Measurements from ENCODE around the gene IL1RAPL1. TPM values are rescaled to one million over a fixed set of nuclear protein-coding genes. Genes with fewer than 3 reads are reported as not detected.

The IL1RAPL1 gene
- total RNA-seq, 1 donor from 2014 or later: 0.16 TPM

- peak; percentile 66 for DNase-seq (ENCODE audit: low read depth)
- Histone ChIP-seq H3K27ac (ENCODE audit: low read depth, low read length) (peak overlapping the region; percentile 53), H3K27me3 (ENCODE audit: insufficient read depth, low read length) (no peaks in the 10 kb centered on the region), H4K20me1 (ENCODE audit: insufficient read depth, low read length) (no peaks in the 10 kb centered on the region), H3K9me3 (ENCODE audit: insufficient read depth, low read depth, low read length) (no peaks in the 10 kb centered on the region), H3K79me2 (ENCODE audit: insufficient read depth, low read length) (no peaks in the 10 kb centered on the region), H3K4me3 (ENCODE audit: insufficient read depth, low read depth, low read length) (no peak overlapping the region), H2AFZ (ENCODE audit: low read depth, low read length) (no peak overlapping the region), H3K36me3 (ENCODE audit: insufficient read depth, low read length) (no peaks in the 10 kb centered on the region), H3K4me2 (ENCODE audit: low read length) (peak overlapping the region; percentile 45), H3K9ac (ENCODE audit: low read length) (no peak overlapping the region), H3K4me1 (ENCODE audit: insufficient read depth, low read length) (peaks cover 5% of the 10 kb centered on the region)
- H3K4me3 Mint-ChIP-seq (ENCODE audit: unreplicated experiment): no peak overlapping the region
- H3K27me3 Mint-ChIP-seq (ENCODE audit: low read depth, unreplicated experiment): no peaks in the 10 kb centered on the region
- no peaks in the 10 kb centered on the region for H3K36me3 Mint-ChIP-seq (ENCODE audit: low read depth, unreplicated experiment)
- peak overlapping the region; percentile 77 for H3K27ac Mint-ChIP-seq (ENCODE audit: unreplicated experiment)
- no peaks in the 10 kb centered on the region for H3K4me1 Mint-ChIP-seq (ENCODE audit: low read depth, unreplicated experiment)
- no peaks in the 10 kb centered on the region for H3K9me3 Mint-ChIP-seq (ENCODE audit: unreplicated experiment)
- peak; percentile 96 for FAIRE-seq
- TF ChIP-seq EZH2 (IDR thresholded peaks at IDR 0.05; ENCODE audit: insufficient read depth, low read length) (no peak), CTCF (IDR thresholded peaks at IDR 0.05; ENCODE audit: insufficient read depth, low read depth, low read length) (no peak)
Observed at GRCh38 chrX:28888416-28888815, 301.2 kb downstream of the IL1RAPL1 start.

GRCh38 chrX:28889591-28890090 is 302.4 kb downstream of the IL1RAPL1 start:
- FAIRE-seq (peak; percentile 63), DNase-seq (ENCODE audit: low read depth) (no peak)
- Histone ChIP-seq H3K9me3 (ENCODE audit: insufficient read depth, low read depth, low read length) (no peaks in the 10 kb centered on the region), H3K9ac (ENCODE audit: low read length) (no peak overlapping the region), H3K79me2 (ENCODE audit: insufficient read depth, low read length) (no peaks in the 10 kb centered on the region), H3K4me2 (ENCODE audit: low read length) (peak overlapping the region; percentile 48), H3K4me1 (ENCODE audit: insufficient read depth, low read length) (peaks cover 5% of the 10 kb centered on the region), H4K20me1 (ENCODE audit: insufficient read depth, low read length) (no peaks in the 10 kb centered on the region), H3K27ac (ENCODE audit: low read depth, low read length) (no peak overlapping the region), H2AFZ (ENCODE audit: low read depth, low read length) (peak overlapping the region; percentile 15), H3K27me3 (ENCODE audit: insufficient read depth, low read length) (no peaks in the 10 kb centered on the region), H3K36me3 (ENCODE audit: insufficient read depth, low read length) (no peaks in the 10 kb centered on the region), H3K4me3 (ENCODE audit: insufficient read depth, low read depth, low read length) (no peak overlapping the region)
- TF ChIP-seq EZH2 (IDR thresholded peaks at IDR 0.05; ENCODE audit: insufficient read depth, low read length) (no peak), CTCF (IDR thresholded peaks at IDR 0.05; ENCODE audit: insufficient read depth, low read depth, low read length) (no peak)
- H3K27ac Mint-ChIP-seq (ENCODE audit: unreplicated experiment): no peak overlapping the region
- no peaks in the 10 kb centered on the region for H3K4me1 Mint-ChIP-seq (ENCODE audit: low read depth, unreplicated experiment)
- no peaks in the 10 kb centered on the region for H3K27me3 Mint-ChIP-seq (ENCODE audit: low read depth, unreplicated experiment)
- no peaks in the 10 kb centered on the region for H3K36me3 Mint-ChIP-seq (ENCODE audit: low read depth, unreplicated experiment)
- H3K9me3 Mint-ChIP-seq (ENCODE audit: unreplicated experiment): no peaks in the 10 kb centered on the region
- no peak overlapping the region for H3K4me3 Mint-ChIP-seq (ENCODE audit: unreplicated experiment)

GRCh38 chrX:28901637-28902036 is 314.4 kb downstream of the IL1RAPL1 start:
- no peaks in the 10 kb centered on the region for H3K27me3 Mint-ChIP-seq (ENCODE audit: low read depth, unreplicated experiment)
- Histone ChIP-seq H4K20me1 (ENCODE audit: insufficient read depth, low read length) (no peaks in the 10 kb centered on the region), H3K4me2 (ENCODE audit: low read length) (peak overlapping the region; percentile 41), H3K36me3 (ENCODE audit: insufficient read depth, low read length) (no peaks in the 10 kb centered on the region), H3K9me3 (ENCODE audit: insufficient read depth, low read depth, low read length) (no peaks in the 10 kb centered on the region), H3K4me1 (ENCODE audit: insufficient read depth, low read length) (peaks cover 6% of the 10 kb centered on the region), H2AFZ (ENCODE audit: low read depth, low read length) (no peak overlapping the region), H3K79me2 (ENCODE audit: insufficient read depth, low read length) (no peaks in the 10 kb centered on the region), H3K27ac (ENCODE audit: low read depth, low read length) (no peak overlapping the region), H3K9ac (ENCODE audit: low read length) (no peak overlapping the region), H3K4me3 (ENCODE audit: insufficient read depth, low read depth, low read length) (no peak overlapping the region), H3K27me3 (ENCODE audit: insufficient read depth, low read length) (no peaks in the 10 kb centered on the region)
- FAIRE-seq: peak; percentile 86
- H3K9me3 Mint-ChIP-seq (ENCODE audit: unreplicated experiment): peaks cover 2% of the 10 kb centered on the region
- peaks cover 3% of the 10 kb centered on the region for H3K4me1 Mint-ChIP-seq (ENCODE audit: low read depth, unreplicated experiment)
- no peak for TF ChIP-seq CTCF (IDR thresholded peaks at IDR 0.05; ENCODE audit: insufficient read depth, low read depth, low read length)
- TF ChIP-seq EZH2 (IDR thresholded peaks at IDR 0.05; ENCODE audit: insufficient read depth, low read length): no peak
- H3K27ac Mint-ChIP-seq (ENCODE audit: unreplicated experiment): no peak overlapping the region
- DNase-seq (ENCODE audit: low read depth): peak; percentile 65
- H3K36me3 Mint-ChIP-seq (ENCODE audit: low read depth, unreplicated experiment): no peaks in the 10 kb centered on the region
- H3K4me3 Mint-ChIP-seq (ENCODE audit: unreplicated experiment): no peak overlapping the region
